GM18909 (cell line): ENCODE data around the gene CELF5.

Experiments
- ATAC-seq: cut with Tn5 transposase; IDR thresholded peaks from one replicate; pipeline ENCODE4 v1.9.1; 2021; ENCODE audit warnings: mild to moderate bottlenecking; ENCODE audit not compliant: unreplicated experiment, poor library complexity

CELF5 gene

GRCh38 chr19:3224346-3225168, at the start of gene CELF5:
CELF5 (plus strand) TSS chr19:3224661; CDS start chr19:3224740, 79 bp downstream.
- ATAC-seq, result no peak

DNA sequence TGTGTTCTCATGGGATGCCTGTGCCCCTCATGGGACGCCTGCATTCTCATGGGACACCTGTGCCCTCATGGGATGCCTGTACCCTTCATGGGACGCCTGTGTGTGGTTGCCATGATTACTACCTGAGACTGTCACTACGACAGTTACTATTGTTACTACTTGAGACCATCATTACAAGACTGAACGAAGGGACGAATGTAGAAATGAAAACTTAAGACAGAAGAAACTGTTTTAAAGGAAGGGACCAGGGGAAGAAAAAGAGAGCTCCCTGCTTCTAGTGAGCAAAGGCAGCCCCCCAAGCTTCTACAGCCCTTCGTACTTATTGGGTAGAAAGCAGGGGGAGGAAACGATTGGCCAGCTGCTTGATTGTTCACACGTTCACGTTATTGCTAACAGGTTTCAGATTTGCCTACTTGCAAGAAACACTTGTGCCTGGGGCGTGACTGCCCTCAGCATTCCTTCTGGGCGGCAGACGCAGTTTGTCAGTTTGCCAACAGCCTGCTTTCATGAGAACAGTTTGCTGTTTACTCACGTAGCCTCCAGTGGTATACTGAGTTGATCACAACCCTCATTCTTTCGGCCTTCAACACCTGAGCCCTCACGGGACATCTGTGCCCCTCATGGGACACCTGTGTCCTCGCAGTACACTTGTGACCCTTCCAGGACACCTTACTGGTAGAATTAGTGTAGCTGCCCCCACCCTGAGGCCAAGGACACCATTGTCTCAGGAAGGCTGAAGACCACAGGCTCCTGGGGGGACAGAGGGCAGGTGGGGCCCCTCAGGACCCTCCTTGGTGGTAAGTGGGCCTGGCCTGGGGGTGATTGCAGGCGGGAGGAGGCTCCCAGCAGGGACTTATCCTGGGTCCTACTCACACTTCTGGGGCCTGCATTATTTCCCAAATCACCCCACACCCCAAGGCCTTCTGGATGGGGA, 48.4 kb upstream of the CELF5 start:
- ATAC-seq, result no peak

GRCh38 chr19:3176715-3177501, 47.6 kb upstream of the CELF5 start:
- no peak for ATAC-seq

DNA sequence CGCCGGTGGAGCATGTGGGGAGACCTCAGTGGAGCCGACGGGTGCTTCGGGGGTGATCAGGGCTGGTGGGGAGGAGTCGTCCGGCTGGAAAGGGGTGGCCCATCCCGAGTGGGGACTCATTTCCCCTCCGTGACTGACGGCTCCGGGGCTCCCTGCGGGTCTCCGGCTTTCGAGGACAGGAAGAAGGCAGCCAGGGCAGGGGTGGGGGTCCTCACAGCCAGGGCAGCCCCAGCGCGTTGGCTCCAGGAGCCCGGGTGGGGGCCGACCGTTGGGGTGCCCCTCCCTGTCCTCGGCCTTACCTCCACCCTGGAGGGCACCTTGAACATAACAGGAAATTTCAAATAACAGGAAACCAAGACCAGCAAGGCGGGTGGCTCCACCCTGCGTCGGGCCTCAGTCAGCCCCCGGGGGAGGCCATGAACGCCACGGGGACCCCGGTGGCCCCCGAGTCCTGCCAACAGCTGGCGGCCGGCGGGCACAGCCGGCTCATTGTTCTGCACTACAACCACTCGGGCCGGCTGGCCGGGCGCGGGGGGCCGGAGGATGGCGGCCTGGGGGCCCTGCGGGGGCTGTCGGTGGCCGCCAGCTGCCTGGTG, 46.0 kb upstream of the CELF5 start, which contains the start of gene S1PR4:
Gene S1PR4 (plus strand): TSS at position 393 of the 596 bp plus-strand sequence. CDS start 24 bp downstream, at position 417.
- peak; percentile 45 for ATAC-seq

GRCh38 chr19:3178973-3179738, 45.3 kb upstream of the CELF5 start:
- ATAC-seq, result peak; percentile 8

- ATAC-seq, result no peak
Measured at GRCh38 chr19:3179739-3180293, 44.6 kb upstream of the CELF5 start.

- no peak for ATAC-seq
Measured at GRCh38 chr19:3183721-3184641, 40.5 kb upstream of the CELF5 start.

DNA sequence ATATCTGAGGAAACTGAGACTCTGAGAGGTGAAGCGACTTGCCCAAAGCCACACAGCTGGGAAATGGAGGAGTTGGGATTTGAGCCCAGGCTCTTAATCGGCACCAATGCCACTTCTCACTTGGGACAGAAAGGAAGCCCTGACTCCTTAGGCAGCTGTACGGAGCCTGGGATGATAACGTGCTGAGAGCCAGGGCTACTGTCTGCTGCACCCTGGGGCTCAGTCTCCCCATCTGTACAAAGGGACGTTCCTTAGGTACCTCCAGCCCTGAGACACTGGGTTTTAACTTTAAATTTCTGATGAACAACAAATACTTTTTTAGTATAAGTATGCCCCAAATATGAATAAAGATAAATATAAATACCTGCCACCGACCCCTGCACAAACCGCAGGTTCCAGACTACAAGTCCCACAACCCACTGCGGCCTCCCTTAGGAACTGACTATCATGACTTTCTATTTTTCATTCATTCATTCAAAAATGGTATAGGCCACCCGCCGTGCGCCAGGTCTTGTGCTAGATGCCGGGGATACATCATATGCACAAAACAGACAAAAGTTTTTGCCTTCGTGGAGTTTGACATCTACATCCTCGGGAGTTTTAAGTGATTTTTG, 39.5 kb upstream of the CELF5 start:
- ATAC-seq, result peak; percentile 20

DNA sequence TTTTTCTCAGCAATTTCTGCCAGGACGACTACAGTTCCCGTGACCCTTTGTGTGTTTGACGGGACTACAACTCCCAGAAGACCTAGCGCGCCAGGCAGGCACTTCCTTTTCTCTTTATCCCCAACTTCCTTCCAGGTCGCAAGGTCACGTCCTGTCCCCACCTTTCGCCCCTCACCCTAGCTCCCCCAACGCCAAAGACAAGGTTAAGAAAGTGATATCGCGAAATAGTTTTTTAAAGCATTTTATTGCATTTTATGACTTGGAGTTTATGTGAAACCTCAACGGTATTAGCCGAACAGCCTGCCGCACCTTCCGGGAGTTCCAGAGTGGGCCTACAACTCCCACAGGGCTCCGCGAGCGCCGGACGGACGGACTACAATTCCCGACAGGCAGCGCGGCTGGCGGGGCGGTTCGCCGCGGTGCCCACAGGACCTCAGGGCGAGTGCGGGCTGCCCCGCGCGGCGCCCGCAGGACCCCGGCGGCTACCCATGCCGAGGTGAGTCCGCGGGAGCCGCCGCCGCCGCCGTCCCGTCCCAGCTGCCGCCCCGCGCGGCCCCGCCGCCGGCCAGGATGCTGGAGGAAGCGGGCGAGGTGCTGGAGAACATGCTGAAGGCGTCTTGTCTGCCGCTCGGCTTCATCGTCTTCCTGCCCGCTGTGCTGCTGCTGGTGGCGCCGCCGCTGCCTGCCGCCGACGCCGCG, 38.9 kb upstream of the CELF5 start, which contains the start of gene NCLN:
Gene NCLN (plus strand): TSS at position 470 of the 699 bp plus-strand sequence. CDS start 101 bp downstream, at position 571.
- peak; percentile 81 for ATAC-seq

DNA sequence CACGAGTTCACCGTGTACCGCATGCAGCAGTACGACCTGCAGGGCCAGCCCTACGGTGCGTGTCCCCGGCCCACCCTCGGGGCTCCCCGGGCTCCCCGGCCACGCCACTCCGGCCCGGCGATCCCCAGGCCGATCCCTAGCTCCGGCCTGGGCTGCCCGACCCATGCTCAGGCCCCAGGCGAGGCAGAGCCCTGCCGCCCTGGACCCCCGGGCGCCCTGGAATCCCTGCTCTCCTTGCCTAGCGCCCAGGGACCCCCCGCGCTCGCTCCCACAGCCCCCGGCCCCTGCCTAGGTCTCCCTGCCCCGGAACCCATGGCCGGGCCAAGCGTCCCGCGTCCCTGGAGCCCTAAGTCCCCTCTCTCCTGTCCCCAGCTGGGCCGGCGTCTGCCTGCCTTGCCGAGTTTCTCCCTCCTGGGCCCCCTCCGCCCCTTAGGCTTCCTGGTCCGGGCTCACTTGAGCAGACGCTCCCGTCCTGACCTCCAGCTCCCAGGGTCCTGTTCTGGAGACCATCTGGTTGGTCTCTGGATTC, 38.2 kb upstream of the CELF5 start:
- peak; percentile 22 for ATAC-seq

DNA sequence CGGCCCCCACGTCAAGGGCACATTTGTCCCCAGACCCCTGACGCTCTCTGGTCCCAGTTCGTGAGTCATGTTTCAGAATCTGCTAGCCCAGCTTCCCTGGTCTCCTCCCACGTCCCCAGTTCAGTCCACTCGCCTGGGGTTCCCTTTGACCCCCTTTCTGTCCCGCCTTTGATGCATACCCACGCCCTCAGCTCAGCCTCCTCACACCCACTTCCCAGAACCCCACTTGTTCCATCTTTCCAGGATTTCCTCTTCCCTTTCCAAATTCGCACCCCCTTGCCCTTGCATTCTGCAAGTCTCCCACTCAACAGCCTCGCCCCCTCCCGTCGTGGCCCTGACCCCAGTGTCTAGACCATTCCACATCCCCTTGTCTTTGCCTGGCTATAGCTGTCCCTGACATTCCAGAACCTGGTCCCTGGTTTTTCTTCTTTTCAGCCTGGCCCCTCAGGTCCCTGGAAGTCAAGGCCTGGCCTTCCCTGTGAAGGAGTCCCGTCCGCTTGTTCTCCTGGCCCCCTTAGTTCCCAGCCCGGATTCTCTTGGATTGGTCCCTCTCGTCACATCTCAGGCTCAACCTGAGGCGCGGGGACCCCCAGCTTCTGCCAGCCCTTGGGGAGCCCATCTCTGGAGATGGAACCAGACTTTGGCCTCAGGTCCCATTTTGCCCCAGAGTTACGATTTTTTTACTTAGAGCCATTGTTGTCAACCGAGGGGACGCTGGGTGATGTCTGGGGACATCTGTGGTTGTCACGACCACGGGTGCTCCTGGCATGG, 37.4 kb upstream of the CELF5 start:
- no peak for ATAC-seq

DNA sequence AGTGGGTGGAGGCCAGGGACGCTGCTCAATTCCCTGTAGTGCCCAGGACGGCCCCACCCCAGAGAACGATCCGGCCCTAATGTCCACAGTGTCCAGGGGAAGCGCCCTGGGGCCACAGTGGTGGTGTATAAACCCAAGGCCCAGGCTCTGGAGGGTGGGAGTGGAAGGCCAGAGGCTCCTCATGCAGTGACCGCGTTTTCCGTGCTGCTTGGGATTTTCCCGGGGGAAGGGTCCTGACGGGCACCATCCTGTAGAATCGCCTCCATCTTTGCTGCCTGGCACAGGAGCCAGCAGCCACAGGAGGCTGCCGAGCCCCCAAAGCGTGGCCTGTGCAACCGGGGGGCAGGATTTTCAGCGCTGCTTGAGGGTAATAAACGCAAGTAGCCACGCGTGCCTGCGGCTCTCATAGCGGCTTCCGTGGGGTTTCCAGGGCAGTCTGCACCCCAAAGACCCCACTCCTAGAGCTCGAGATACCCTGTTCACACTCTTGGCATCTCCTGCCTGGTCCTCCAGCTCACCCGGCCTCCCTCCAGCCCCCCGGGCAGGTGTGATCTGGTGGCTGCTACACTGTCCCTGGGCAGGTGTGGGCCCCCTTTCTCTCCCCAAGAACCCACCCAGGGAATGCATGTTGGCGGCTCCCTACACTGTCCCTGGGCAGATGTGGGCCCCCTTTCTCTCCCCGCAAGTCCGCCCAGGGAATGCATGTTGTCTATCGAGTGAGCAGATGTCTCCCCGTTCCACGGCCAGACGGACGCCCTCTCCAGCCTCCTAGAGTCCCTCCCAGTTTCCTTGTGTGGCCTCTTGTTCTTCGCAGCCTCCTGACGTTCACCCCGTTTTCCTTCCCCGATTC, 36.6 kb upstream of the CELF5 start:
- ATAC-seq, result no peak

- ATAC-seq, result no peak
Measured at GRCh38 chr19:3188627-3189596, 35.5 kb upstream of the CELF5 start.
